ENCODE measurements around the gene C3orf20. TPM values are rescaled to one million over a fixed set of nuclear protein-coding genes. Genes with fewer than 3 reads are reported as not detected.

The C3orf20 gene
- total and polyA plus RNA-seq, 2 experiments from 2014 or later, result not detected

GRCh38 chr3:14804835-14805780 lies 130.2 kb downstream of the C3orf20 start (continued):
- TF ChIP-seq ETS1 (IDR thresholded peaks at IDR 0.05), result no peak
- TF ChIP-seq EZH2phosphoT487 (IDR thresholded peaks at IDR 0.05; ENCODE audit: unreplicated experiment), result no peak
- no peak for TF ChIP-seq CREB1 (CRISPR knock-in tag; IDR thresholded peaks at IDR 0.05; ENCODE audit: low read depth)
- no peak for TF ChIP-seq CTCF (conservative IDR thresholded peaks at IDR 0.05; ENCODE audit: low read depth in 2 of 2)
- TF ChIP-seq NANOG (IDR thresholded peaks at IDR 0.05; ENCODE audit: borderline replicate concordance), result no peak

GRCh38 chr3:14805961-14806537 lies 131.1 kb downstream of the C3orf20 start:
- Histone ChIP-seq H3K4me3 (no peak overlapping the region), H3K27ac (ENCODE audit: low read depth) (no peak overlapping the region), H3F3A (replicated peaks; ENCODE audit: low read depth) (no peaks in the 10 kb centered on the region), H3K27me3 (ENCODE audit: insufficient read depth) (peaks cover 28% of the 10 kb centered on the region), H3K4me2 (no peak overlapping the region), H2AFZ (no peak overlapping the region), H4K20me1 (replicated peaks; ENCODE audit: insufficient read depth) (no peaks in the 10 kb centered on the region), H3K4me1 (ENCODE audit: insufficient read depth) (no peaks in the 10 kb centered on the region; the same call in 1 of the 2 replicates), H3K9me2 (ENCODE audit: insufficient read depth) (no peaks in the 10 kb centered on the region; the same call in 1 of the 2 replicates), H3K36me3 (ENCODE audit: insufficient read depth) (no peaks in the 10 kb centered on the region), H3K79me2 (replicated peaks; ENCODE audit: insufficient read depth) (no peaks in the 10 kb centered on the region)
- DNase-seq (ENCODE audit: low spot score) (no peak), ATAC-seq (no peak)
- Mint-ChIP-seq H3K4me3 (no peak overlapping the region), H3K36me3 (ENCODE audit: low read depth) (no peaks in the 10 kb centered on the region), H3K9me3 (no peaks in the 10 kb centered on the region), H3K27ac (no peak overlapping the region), H3K27me3 (ENCODE audit: insufficient read depth, low read depth, poor library complexity) (peaks cover 27% of the 10 kb centered on the region), H3K4me1 (peaks cover 26% of the 10 kb centered on the region)
- TF ChIP-seq REST (IDR thresholded peaks at IDR 0.05; ENCODE audit: unreplicated experiment) (no peak), ZNF462 (CRISPR knock-in tag; IDR thresholded peaks at IDR 0.05) (no peak), EZH2phosphoT487 (IDR thresholded peaks at IDR 0.05; ENCODE audit: unreplicated experiment) (no peak), JUNB (IDR thresholded peaks at IDR 0.05; ENCODE audit: unreplicated experiment) (no peak), ZNF114 (CRISPR knock-in tag; IDR thresholded peaks at IDR 0.05) (no peak)
